ENCODE measurements around the gene RAP1GDS1.

RAP1GDS1 gene

GRCh38 chr4:98491899-98492559 is 230.8 kb downstream of the RAP1GDS1 start:
- no peaks in the 10 kb centered on the region for H3K36me3 ChIP-seq (ENCODE audit: control insufficient read depth in 2 of 2, insufficient read depth in 1 of 2, low read length in 2 of 2)
- TF ChIP-seq BCL11A (tag by site-specific recombination; IDR thresholded peaks at IDR 0.05; ENCODE audit: low read depth) (no peak), ZNF510 (tag by site-specific recombination; IDR thresholded peaks at IDR 0.05; ENCODE audit: insufficient replicate concordance) (no peak), GFI1B (tag by site-specific recombination; IDR thresholded peaks at IDR 0.05) (no peak), ZNF473 (tag by site-specific recombination; IDR thresholded peaks at IDR 0.05) (no peak), FEZF1 (tag by site-specific recombination; IDR thresholded peaks at IDR 0.05) (no peak), ZFP37 (tag by site-specific recombination; IDR thresholded peaks at IDR 0.05) (no peak), ZNF404 (tag by site-specific recombination; IDR thresholded peaks at IDR 0.05) (no peak), ZNF48 (tag by site-specific recombination; IDR thresholded peaks at IDR 0.05) (no peak), WT1 (tag by site-specific recombination; IDR thresholded peaks at IDR 0.05) (no peak), ZNF514 (tag by site-specific recombination; IDR thresholded peaks at IDR 0.05) (no peak), ZNF792 (tag by site-specific recombination; IDR thresholded peaks at IDR 0.05) (no peak), ZNF660 (tag by site-specific recombination; IDR thresholded peaks at IDR 0.05) (no peak), ZBTB7A (tag by site-specific recombination; IDR thresholded peaks at IDR 0.05; ENCODE audit: low read depth) (no peak), ZNF664 (tag by site-specific recombination; IDR thresholded peaks at IDR 0.05) (no peak)
- CTCF ChIA-PET, result no interaction called here
- no peak overlapping the region for H3K27ac ChIP-seq (ENCODE audit: extremely low read depth, low read depth, low read length)
- POLR2A ChIA-PET, result no interaction called here
- no peaks in the 10 kb centered on the region for H3K4me1 ChIP-seq (ENCODE audit: control insufficient read depth, insufficient read depth, low read length)
- H3K9me3 ChIP-seq (ENCODE audit: control insufficient read depth, insufficient read depth, low read depth, low read length), result no peaks in the 10 kb centered on the region
- no peak overlapping the region for H3K4me3 ChIP-seq (ENCODE audit: low read depth, low read length)

GRCh38 chr4:98493296-98493695 is 232.1 kb downstream of the RAP1GDS1 start:
- no peaks in the 10 kb centered on the region for H3K36me3 ChIP-seq (ENCODE audit: control insufficient read depth in 2 of 2, insufficient read depth in 1 of 2, low read length in 2 of 2)
- ChIA-PET CTCF (no interaction called here), POLR2A (no interaction called here)
- H3K9me3 ChIP-seq (ENCODE audit: control insufficient read depth, insufficient read depth, low read depth, low read length), result no peaks in the 10 kb centered on the region
- no peak overlapping the region for H3K27ac ChIP-seq (ENCODE audit: extremely low read depth, low read depth, low read length)
- no peaks in the 10 kb centered on the region for H3K4me1 ChIP-seq (ENCODE audit: control insufficient read depth, insufficient read depth, low read length)
- H3K4me3 ChIP-seq (ENCODE audit: low read depth, low read length), result no peak overlapping the region
- no peak for TF ChIP-seq ZNF18 (tag by site-specific recombination; IDR thresholded peaks at IDR 0.05)
